Neural progenitor cell (in vitro differentiated cells): ENCODE results near the gene GPR15.

Source experiments
- EZH2 ChIP-seq: fragments of 200-600 bp; sonication (generic); IDR thresholded peaks from 2 replicates; pipeline ENCODE4 v1.6.1; 2017; ENCODE audit warnings: antibody characterized with exemption, mild to moderate bottlenecking, moderate library complexity
- EZH2phosphoT487 ChIP-seq: fragments of 200-600 bp; sonication (generic); IDR thresholded peaks from 2 replicates; pipeline ENCODE4 v1.6.1; 2017; ENCODE audit warnings: antibody characterized with exemption
- TF ChIP-seq, protein P1 (sequence below): fragments of 200-600 bp; sonication (generic); IDR thresholded peaks from 2 replicates; pipeline ENCODE4 v1.5.1; 2017; ENCODE audit warnings: antibody characterized with exemption, mild to moderate bottlenecking

DNA sequence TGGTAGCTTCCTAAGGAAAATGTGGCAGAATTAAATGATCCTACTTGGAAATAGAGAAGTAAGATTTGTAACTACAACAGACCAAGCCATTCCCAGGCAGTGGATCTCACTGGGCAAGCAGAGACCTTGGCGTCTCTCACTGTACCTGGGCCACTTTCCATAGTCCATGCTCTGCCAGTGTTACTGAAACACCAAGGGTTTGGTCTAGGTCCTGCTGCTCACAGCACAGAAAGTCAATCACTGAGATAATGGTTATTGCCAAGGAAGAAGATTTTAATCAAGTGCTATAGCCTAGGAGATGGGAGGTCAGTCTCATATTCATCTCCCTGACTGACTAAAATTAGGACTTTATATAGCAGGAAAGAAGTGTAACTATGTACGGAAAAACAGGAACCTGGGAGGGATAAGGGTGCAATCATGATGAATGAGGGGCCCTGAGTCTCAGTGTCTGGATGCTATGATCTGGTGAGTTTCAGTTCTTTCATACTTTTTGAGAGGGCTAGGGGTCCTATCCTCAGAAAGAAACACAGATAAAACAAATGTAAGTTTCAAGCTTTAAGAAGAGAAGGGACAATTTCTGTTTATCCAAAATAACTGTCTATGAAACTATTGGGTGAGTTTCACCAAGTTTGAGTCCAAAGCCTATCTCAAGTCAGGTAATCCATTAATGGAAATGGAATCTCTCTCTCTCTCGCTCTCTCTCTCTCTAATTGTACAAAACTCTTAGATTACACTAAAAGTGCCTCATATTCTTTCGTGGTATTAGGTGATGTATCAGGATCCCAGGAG is 20.6 kb downstream of the GPR15 start:
- TF ChIP-seq, protein P1, sequence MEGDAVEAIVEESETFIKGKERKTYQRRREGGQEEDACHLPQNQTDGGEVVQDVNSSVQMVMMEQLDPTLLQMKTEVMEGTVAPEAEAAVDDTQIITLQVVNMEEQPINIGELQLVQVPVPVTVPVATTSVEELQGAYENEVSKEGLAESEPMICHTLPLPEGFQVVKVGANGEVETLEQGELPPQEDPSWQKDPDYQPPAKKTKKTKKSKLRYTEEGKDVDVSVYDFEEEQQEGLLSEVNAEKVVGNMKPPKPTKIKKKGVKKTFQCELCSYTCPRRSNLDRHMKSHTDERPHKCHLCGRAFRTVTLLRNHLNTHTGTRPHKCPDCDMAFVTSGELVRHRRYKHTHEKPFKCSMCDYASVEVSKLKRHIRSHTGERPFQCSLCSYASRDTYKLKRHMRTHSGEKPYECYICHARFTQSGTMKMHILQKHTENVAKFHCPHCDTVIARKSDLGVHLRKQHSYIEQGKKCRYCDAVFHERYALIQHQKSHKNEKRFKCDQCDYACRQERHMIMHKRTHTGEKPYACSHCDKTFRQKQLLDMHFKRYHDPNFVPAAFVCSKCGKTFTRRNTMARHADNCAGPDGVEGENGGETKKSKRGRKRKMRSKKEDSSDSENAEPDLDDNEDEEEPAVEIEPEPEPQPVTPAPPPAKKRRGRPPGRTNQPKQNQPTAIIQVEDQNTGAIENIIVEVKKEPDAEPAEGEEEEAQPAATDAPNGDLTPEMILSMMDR, result no peak
- no peak for TF ChIP-seq EZH2phosphoT487
- no peak for TF ChIP-seq EZH2
